Pancreas (tissue), 10 donors: Measurements from ENCODE around the gene PDE10A. TPM values are rescaled to one million over a fixed set of nuclear protein-coding genes. Genes with fewer than 3 reads are reported as not detected.
"Not testable (repeated sequence)": the region's sequence is repeated elsewhere in the genome, so short reads cannot be mapped to it uniquely, and the experiment has no call there.

Experiments
- ATAC-seq, 4 donors: fragments of 200-7000 bp; cut with Tn5 transposase; one replicate each; pipeline versions ENCODE4 v1.8.0 to v1.9.1; 2020; ENCODE audit warnings: mild to moderate bottlenecking in 4 of 4, moderate library complexity in 4 of 4
- DNase-seq, 6 donors: peaks; one replicate each; pipeline ENCODE4 v3.0.0-alpha.2; 2020
- FAIRE-seq: peaks from 2 replicates; lab custom pipeline; 2012; peaks lifted over from hg19 to GRCh38; lab: Jason Lieb, UNC
- H3K27ac ChIP-seq, 4 donors: fragments of 200-600 bp; sonication (generic); 1 replicate in 3 of 4; 2 replicates in 1 of 4; pipeline versions ENCODE4 v1.5.0 to v1.8.0; 2020
- H3K27me3 ChIP-seq, 4 donors: fragments of 200-600 bp; one replicate each; pipeline ENCODE4 v1.8.0; 2021
- H3K36me3 ChIP-seq, 3 donors: fragments of 200-600 bp; sonication (generic) in 1 of 3; one replicate each; pipeline versions ENCODE4 v1.5.0 to v1.8.0; 2020 to 2021
- H3K4me1 ChIP-seq, 3 donors: fragments of 200-600 bp; one replicate each; pipeline ENCODE4 v1.8.0; 2021
- H3K4me3 ChIP-seq, 4 donors: fragments of 200-600 bp; sonication (generic) in 2 of 4; one replicate each; pipeline versions ENCODE4 v1.5.0 to v1.8.0; 2020 to 2021
- H3K9me3 ChIP-seq, 4 donors: fragments of 200-600 bp; one replicate each; pipeline ENCODE4 v1.8.0; 2021
- CTCF ChIP-seq, 4 donors: fragments of 200-600 bp; sonication (generic) in 3 of 4; IDR thresholded peaks; one replicate each; pipeline versions ENCODE4 v1.5.0 to v1.8.0; 2021; ENCODE audit warnings: antibody characterized with exemption in 4 of 4
- WGBS, 2 donors: extraction: QIAGEN DNeasy Blood & Tissue Kit; methylation state at CpG; one replicate each; pipeline ENCODE4 v1.1.7; 2013; 5-methylcytosine and 5-hydroxymethylcytosine counted together
- intact Hi-C, 3 donors: fragments of 100-400 bp; cut with DNase I; formaldehyde crosslinking; loops; one replicate each; pipeline versions ENCODE4 v1.11.1 to v1.14.2; 2022
- polyA plus RNA-seq, 2 donors: library from polyadenylated mRNA; stranded (reverse); fragments of 200-250 nt; gene quantifications; one replicate each; pipeline ENCODE4 v1.2.3, GENCODE V29; 2013
- total RNA-seq, 6 donors: library from RNA; stranded (reverse); fragmentation: NEBNext Ultra II Directional in 4 of 6; extraction: Animal tissue kit (Norgen Biotek cat#: 25700) in 4 of 6; gene quantifications; one replicate each; pipeline versions ENCODE4 v1.2.1 to v1.2.4, GENCODE V29; 2021 to 2023
- donor health status: healthy with polysubstance abuse.
- donor health status: DM: no; HTN: no; CAD: no; lungs with moderate emphysema.
- donor health status: DM: no; HTN: no; CAD: no.
- donor health status: control.
- donor health status: control.
- donor health status: Bipolar disorder and iron deficiency.
- donor health status: DM: yes; HTN: yes; CAD: no.
- donor health status: DM: no; HTN: no; CAD: no.
- donor health status: DM: no; HTN: no; CAD: no.
- donor health status: DM: yes; HTN: yes; CAD: no.

The PDE10A gene
- total and polyA plus RNA-seq, 8 donors, result 0.83 to 5.7 (median 2.7) TPM

- no peaks in the 10 kb centered on the region for H3K36me3 ChIP-seq
- no peak overlapping the region for H3K27ac ChIP-seq
- TF ChIP-seq CTCF (IDR thresholded peaks at IDR 0.05), result no peak
- DNase-seq, result no peak
- no peaks in the 10 kb centered on the region for H3K9me3 ChIP-seq
- no peak overlapping the region for H3K4me3 ChIP-seq
- FAIRE-seq, result no peak
- no peaks in the 10 kb centered on the region for H3K27me3 ChIP-seq
- intact Hi-C loops, result no loop called here
- WGBS, 2 donors, result 53 to 74% methylated on average over 2 of the region's 2 CpGs
- H3K4me1 ChIP-seq, result peaks cover 0 to 5% (median 2%) of the 10 kb centered on the region in 3 donors
- no peak for ATAC-seq
These were observed 94.7 kb downstream of the PDE10A start for GRCh38 chr6:165568326-165568725.

- WGBS, 2 donors, result 70 to 81% methylated on average over 5 of the region's 5 CpGs
- DNase-seq (no peak), FAIRE-seq (no peak), ATAC-seq (no peak)
- Histone ChIP-seq H3K27me3 (no peaks in the 10 kb centered on the region), H3K4me1 (no peaks in the 10 kb centered on the region), H3K4me3 (no peak overlapping the region), H3K27ac (no peak overlapping the region), H3K9me3 (no peaks in the 10 kb centered on the region), H3K36me3 (no peaks in the 10 kb centered on the region)
- TF ChIP-seq CTCF (IDR thresholded peaks at IDR 0.05), result no peak
- intact Hi-C loops, result no loop called here
These were observed 96.8 kb downstream of the PDE10A start for GRCh38 chr6:165566088-165566828.

- no peaks in the 10 kb centered on the region for H3K36me3 ChIP-seq
- FAIRE-seq (no peak), DNase-seq (no peak), ATAC-seq (no peak)
- no peaks in the 10 kb centered on the region for H3K9me3 ChIP-seq
- H3K4me3 ChIP-seq, result no peak overlapping the region
- intact Hi-C loops, result no loop called here
- 74 to 77% methylated on average over 7 of the region's 7 CpGs for WGBS, 2 donors
- H3K27ac ChIP-seq, result no peak overlapping the region
- TF ChIP-seq CTCF (IDR thresholded peaks at IDR 0.05), result no peak
- no peaks in the 10 kb centered on the region for H3K4me1 ChIP-seq
- no peaks in the 10 kb centered on the region for H3K27me3 ChIP-seq
These were observed 100.5 kb downstream of the PDE10A start for GRCh38 chr6:165562421-165563090.

GRCh38 chr6:165559632-165560031 is 103.4 kb downstream of the PDE10A start:
- FAIRE-seq, result no peak
- H3K36me3 ChIP-seq, result no peaks in the 10 kb centered on the region

GRCh38 chr6:165558097-165558496 is 104.9 kb downstream of the PDE10A start:
- H3K9me3 ChIP-seq, H3K36me3 ChIP-seq, FAIRE-seq, DNase-seq, H3K27me3 ChIP-seq, H3K4me3 ChIP-seq, H3K27ac ChIP-seq, intact Hi-C loops, ATAC-seq: not testable (repeated sequence)
- 84 to 95% methylated on average over 6 of the region's 6 CpGs for WGBS, 2 donors
- peaks cover 0 to 16% (median 6%) of the 10 kb centered on the region in 3 donors for H3K4me1 ChIP-seq

More at GRCh38 chr6:165559632-165560031, 103.4 kb downstream of the PDE10A start:
- Histone ChIP-seq H3K27ac (no peak overlapping the region), H3K4me3 (no peak overlapping the region), H3K4me1 (peaks cover 0 to 10% (median 6%) of the 10 kb centered on the region in 3 donors), H3K9me3 (no peaks in the 10 kb centered on the region), H3K27me3 (no peaks in the 10 kb centered on the region)
- no peak for TF ChIP-seq CTCF (IDR thresholded peaks at IDR 0.05)
- no peak for DNase-seq
- intact Hi-C loops, result no loop called here
- ATAC-seq, result no peak
- WGBS, 2 donors, result 85 to 86% methylated on average over 7 of the region's 7 CpGs
